GM19023 (cell line): ENCODE data around the gene GPRIN2.

Experiments
- ATAC-seq: cut with Tn5 transposase; IDR thresholded peaks from one replicate; pipeline ENCODE4 v1.9.1; 2021; ENCODE audit warnings: mild to moderate bottlenecking, moderate library complexity; ENCODE audit not compliant: unreplicated experiment

The GPRIN2 gene

GRCh38 chr10:46549171-46550075 lies 7.0 kb downstream of the GPRIN2 start:
- ATAC-seq: no peak

GRCh38 chr10:46548498-46549090 lies 7.9 kb downstream of the GPRIN2 start:
- ATAC-seq: no peak

GRCh38 chr10:46547541-46548497 lies 8.6 kb downstream of the GPRIN2 start:
- no peak for ATAC-seq

GRCh38 chr10:46546591-46547540 lies 9.6 kb downstream of the GPRIN2 start:
- no peak for ATAC-seq

- ATAC-seq: no peak
Observed at GRCh38 chr10:46545861-46546590, 10.4 kb downstream of the GPRIN2 start.

GRCh38 chr10:46544989-46545791 lies 11.3 kb downstream of the GPRIN2 start:
- no peak for ATAC-seq

- ATAC-seq: no peak
Observed at GRCh38 chr10:46543466-46544377, 12.7 kb downstream of the GPRIN2 start.

GRCh38 chr10:46542567-46543465 lies 13.6 kb downstream of the GPRIN2 start:
- ATAC-seq: no peak

GRCh38 chr10:46541735-46542566 lies 14.5 kb downstream of the GPRIN2 start:
- no peak for ATAC-seq

- no peak for ATAC-seq
Observed at GRCh38 chr10:46541017-46541661, 15.3 kb downstream of the GPRIN2 start.

GRCh38 chr10:46540412-46541016 lies 15.9 kb downstream of the GPRIN2 start:
- ATAC-seq: no peak

- ATAC-seq: no peak
Observed at GRCh38 chr10:46539596-46540411, 16.7 kb downstream of the GPRIN2 start.

GRCh38 chr10:46538717-46539426 lies 17.6 kb downstream of the GPRIN2 start:
- no peak for ATAC-seq
